HepG2 (cell line): ENCODE measurements around the gene KLHL5. TPM values are rescaled to one million over a fixed set of nuclear protein-coding genes. Genes with fewer than 3 reads are reported as not detected.

Experiments used
- ADNP ChIP-seq: sonication (generic); formaldehyde crosslinking; IDR thresholded peaks from 2 replicates; pipeline ENCODE4 v1.4.0; 2020; ENCODE audit warnings: missing genetic modification reagents
- ATF1 ChIP-seq: IDR thresholded peaks from 2 replicates; pipeline ENCODE4 v1.6.1; 2016; ENCODE audit warnings: mild to moderate bottlenecking, control low read depth
- HIVEP1 ChIP-seq: sonication (generic); formaldehyde crosslinking; IDR thresholded peaks from 2 replicates; pipeline ENCODE4 v1.4.0; 2020; ENCODE audit warnings: mild to moderate bottlenecking, missing genetic modification reagents
- HOXA3 ChIP-seq: sonication (generic); formaldehyde crosslinking; IDR thresholded peaks from 2 replicates; pipeline ENCODE4 v1.5.0; 2020; ENCODE audit warnings: missing genetic modification reagents
- HOXA7 ChIP-seq: sonication (generic); formaldehyde crosslinking; IDR thresholded peaks from 2 replicates; pipeline ENCODE4 v1.8.1; 2022; ENCODE audit warnings: mild to moderate bottlenecking, missing genetic modification reagents, moderate library complexity
- MXD4 ChIP-seq: IDR thresholded peaks from 2 replicates; pipeline ENCODE4 v1.6.1; 2016; ENCODE audit warnings: mild to moderate bottlenecking, missing biosample characterization, missing genetic modification reagents
- NFE2L1 ChIP-seq: sonication (generic); formaldehyde crosslinking; IDR thresholded peaks from 2 replicates; pipeline ENCODE4 v1.4.0; 2020; ENCODE audit warnings: missing genetic modification reagents, mild to moderate bottlenecking, borderline replicate concordance
- NFRKB ChIP-seq: fragments of 450-650 bp; IDR thresholded peaks from 2 replicates; pipeline ENCODE4 v1.6.1; 2017
- PITX1 ChIP-seq: sonication (generic); formaldehyde crosslinking; IDR thresholded peaks from 2 replicates; pipeline ENCODE4 v1.5.1; 2020; ENCODE audit warnings: mild to moderate bottlenecking, missing genetic modification reagents
- SMAD9 ChIP-seq: sonication (generic); formaldehyde crosslinking; IDR thresholded peaks from 2 replicates; pipeline ENCODE4 v1.5.1; 2020; ENCODE audit warnings: mild to moderate bottlenecking, missing genetic modification reagents
- SP2 ChIP-seq: sonication (generic); formaldehyde crosslinking; IDR thresholded peaks from 2 replicates; pipeline ENCODE4 v1.5.1; 2020; ENCODE audit warnings: mild to moderate bottlenecking, missing genetic modification reagents
- TARDBP ChIP-seq: sonication (generic); formaldehyde crosslinking; IDR thresholded peaks from 2 replicates; pipeline ENCODE4 v1.8.0; 2022; ENCODE audit warnings: mild to moderate bottlenecking, missing genetic modification reagents
- ZBTB42 ChIP-seq: sonication (generic); formaldehyde crosslinking; IDR thresholded peaks from 2 replicates; pipeline ENCODE4 v1.5.0; 2020; ENCODE audit warnings: mild to moderate bottlenecking, missing genetic modification reagents
- ZNF10 ChIP-seq: sonication (generic); formaldehyde crosslinking; IDR thresholded peaks from 2 replicates; pipeline ENCODE4 v1.4.0; 2020; ENCODE audit warnings: mild to moderate bottlenecking, low read depth, missing genetic modification reagents, borderline replicate concordance
- ZNF225 ChIP-seq: sonication (generic); formaldehyde crosslinking; IDR thresholded peaks from 2 replicates; pipeline ENCODE4 v1.4.0; 2020; ENCODE audit warnings: mild to moderate bottlenecking, missing genetic modification reagents
- ZNF317 ChIP-seq: sonication (generic); formaldehyde crosslinking; IDR thresholded peaks from 2 replicates; pipeline ENCODE4 v1.5.0; 2020; ENCODE audit warnings: mild to moderate bottlenecking, missing genetic modification reagents
- ZNF546 ChIP-seq: sonication (generic); formaldehyde crosslinking; conservative IDR thresholded peaks from 2 replicates; pipeline ENCODE4 v1.8.1; 2023; ENCODE audit warnings: mild to moderate bottlenecking, missing genetic modification reagents
- ZNF749 ChIP-seq: sonication (generic); formaldehyde crosslinking; IDR thresholded peaks from 2 replicates; pipeline ENCODE4 v1.8.0; 2022; ENCODE audit warnings: mild to moderate bottlenecking, missing genetic modification reagents, moderate library complexity, borderline replicate concordance
- ZNF772 ChIP-seq: sonication (generic); formaldehyde crosslinking; IDR thresholded peaks from 2 replicates; pipeline ENCODE4 v1.5.0; 2020; ENCODE audit warnings: mild to moderate bottlenecking, missing genetic modification reagents
- ZSCAN31 ChIP-seq: sonication (generic); formaldehyde crosslinking; IDR thresholded peaks from 2 replicates; pipeline ENCODE4 v1.5.0; 2020; ENCODE audit warnings: low read depth, mild to moderate bottlenecking, missing genetic modification reagents
- polyA plus RNA-seq, 8 experiments: library from polyadenylated mRNA; depleted of rRNA in 3 of 8; stranded (reverse) in 7 of 8; unstranded in 1 of 8; fragments of >200 nt; fragmentation: Illumina TruSeq in 4 of 8; extraction: Trizol in 4 of 8; gene quantifications; 2 replicates each; pipeline versions ENCODE4 v1.2.1 to v1.2.3, GENCODE V29; 2011 to 2016; ENCODE audit warnings: low read depth in 4 of 8, missing spikeins in 1 of 8, mixed read lengths in 1 of 8; ENCODE audit not compliant: insufficient read depth in 1 of 8
- total RNA-seq, 5 experiments: library from RNA; depleted of rRNA; stranded (reverse); fragments of >200 nt; fragmentation: Illumina TruSeq; extraction: Trizol; gene quantifications; 2 replicates each; pipeline ENCODE4 v1.2.3, GENCODE V29; 2016; ENCODE audit warnings: low read depth in 1 of 5
- TF ChIP-seq, protein P1 (sequence below): sonication (generic); formaldehyde crosslinking; IDR thresholded peaks from 2 replicates; pipeline ENCODE4 v1.5.1; 2020; ENCODE audit warnings: missing genetic modification reagents, mild to moderate bottlenecking, borderline replicate concordance
- TF ChIP-seq, protein P2 (sequence below): sonication (generic); formaldehyde crosslinking; IDR thresholded peaks from 2 replicates; pipeline ENCODE4 v1.4.0; 2020; ENCODE audit warnings: missing genetic modification reagents
- TF ChIP-seq, protein P3 (sequence below), 2 experiments: sonication (generic) in 1 of 2; formaldehyde crosslinking in 1 of 2; IDR thresholded peaks; 2 replicates each; pipeline versions ENCODE4 v1.4.0 to v1.6.1; 2016 to 2020; ENCODE audit warnings: borderline replicate concordance in 1 of 2, low read depth in 1 of 2, mild to moderate bottlenecking in 1 of 2, missing genetic modification reagents in 1 of 2

KLHL5 gene
- total and polyA plus RNA-seq, 2 of the 13 experiments (the other 11 are each of a cell fraction or from before 2014, with no cell fraction given): 36.2 to 38.7 TPM

DNA sequence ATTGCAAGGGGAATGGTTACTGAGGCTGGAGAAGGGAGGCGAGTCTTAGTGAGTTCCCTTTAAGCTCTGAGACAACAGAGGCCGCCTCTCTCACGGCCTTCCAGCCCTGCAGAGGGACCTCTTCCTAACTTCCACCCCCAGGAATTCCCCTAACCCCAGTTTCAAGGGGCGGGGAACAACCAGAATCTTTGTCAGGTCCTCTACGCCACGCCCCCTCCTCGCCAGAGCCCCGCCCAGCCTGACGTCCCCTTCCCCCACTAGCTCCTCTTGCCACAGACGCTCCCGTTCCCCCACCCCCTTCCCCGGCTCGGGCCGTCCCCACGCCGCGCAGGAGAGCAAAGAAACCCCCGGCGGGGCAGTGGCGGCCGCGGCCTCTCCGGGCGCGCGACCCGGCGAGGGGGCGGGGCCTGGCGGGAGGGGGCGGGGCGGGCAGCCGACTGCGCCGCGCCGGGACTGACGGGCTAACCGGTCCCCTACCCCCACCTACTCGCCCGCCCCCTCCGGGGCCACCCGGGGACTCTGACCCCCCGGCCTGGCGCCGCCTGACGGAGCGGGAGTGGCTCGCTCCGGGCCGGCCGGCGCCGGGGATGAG is 17.6 kb upstream of the KLHL5 start (continued):
- TF ChIP-seq, protein P1, sequence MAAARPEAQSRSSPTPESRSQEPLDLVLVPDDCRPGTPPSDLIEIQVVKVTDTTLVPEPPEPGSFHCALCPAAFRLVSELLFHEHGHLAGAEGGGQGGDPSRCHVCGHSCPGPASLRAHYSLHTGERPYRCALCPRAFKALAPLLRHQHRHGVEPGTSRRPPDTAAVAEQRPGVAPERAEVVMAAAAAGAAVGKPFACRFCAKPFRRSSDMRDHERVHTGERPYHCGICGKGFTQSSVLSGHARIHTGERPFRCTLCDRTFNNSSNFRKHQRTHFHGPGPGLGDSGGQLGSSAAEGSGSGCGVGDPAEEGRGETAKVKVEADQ (CRISPR knock-in tag): no peak
- TF ChIP-seq, protein P2, sequence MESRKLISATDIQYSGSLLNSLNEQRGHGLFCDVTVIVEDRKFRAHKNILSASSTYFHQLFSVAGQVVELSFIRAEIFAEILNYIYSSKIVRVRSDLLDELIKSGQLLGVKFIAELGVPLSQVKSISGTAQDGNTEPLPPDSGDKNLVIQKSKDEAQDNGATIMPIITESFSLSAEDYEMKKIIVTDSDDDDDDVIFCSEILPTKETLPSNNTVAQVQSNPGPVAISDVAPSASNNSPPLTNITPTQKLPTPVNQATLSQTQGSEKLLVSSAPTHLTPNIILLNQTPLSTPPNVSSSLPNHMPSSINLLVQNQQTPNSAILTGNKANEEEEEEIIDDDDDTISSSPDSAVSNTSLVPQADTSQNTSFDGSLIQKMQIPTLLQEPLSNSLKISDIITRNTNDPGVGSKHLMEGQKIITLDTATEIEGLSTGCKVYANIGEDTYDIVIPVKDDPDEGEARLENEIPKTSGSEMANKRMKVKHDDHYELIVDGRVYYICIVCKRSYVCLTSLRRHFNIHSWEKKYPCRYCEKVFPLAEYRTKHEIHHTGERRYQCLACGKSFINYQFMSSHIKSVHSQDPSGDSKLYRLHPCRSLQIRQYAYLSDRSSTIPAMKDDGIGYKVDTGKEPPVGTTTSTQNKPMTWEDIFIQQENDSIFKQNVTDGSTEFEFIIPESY (CRISPR knock-in tag): no peak
- TF ChIP-seq MXD4 (CRISPR knock-in tag) (no peak), NFRKB (no peak), ZNF225 (CRISPR knock-in tag) (no peak), ZNF772 (no peak), HOXA7 (CRISPR knock-in tag) (no peak), SP2 (no peak), SMAD9 (CRISPR knock-in tag) (no peak), ZSCAN31 (CRISPR knock-in tag) (peak; percentile 69; the same call in 1 of the 2 replicates), ZNF317 (CRISPR knock-in tag) (no peak), NFE2L1 (CRISPR knock-in tag) (no peak), HIVEP1 (CRISPR knock-in tag) (peak; percentile 35; the same call in 1 of the 2 replicates), PITX1 (CRISPR knock-in tag) (peak; percentile 57; the same call in 1 of the 2 replicates), ADNP (CRISPR knock-in tag) (no peak), ZNF10 (CRISPR knock-in tag) (no peak), TARDBP (CRISPR knock-in tag) (no peak), ZBTB42 (CRISPR knock-in tag) (no peak), ZNF546 (no peak; the same call in 1 of the 2 replicates), ZNF749 (CRISPR knock-in tag) (peak; percentile 53; the same call in 1 of the 2 replicates), HOXA3 (CRISPR knock-in tag) (no peak), ATF1 (CRISPR knock-in tag) (no peak)
- TF ChIP-seq, protein P3, sequence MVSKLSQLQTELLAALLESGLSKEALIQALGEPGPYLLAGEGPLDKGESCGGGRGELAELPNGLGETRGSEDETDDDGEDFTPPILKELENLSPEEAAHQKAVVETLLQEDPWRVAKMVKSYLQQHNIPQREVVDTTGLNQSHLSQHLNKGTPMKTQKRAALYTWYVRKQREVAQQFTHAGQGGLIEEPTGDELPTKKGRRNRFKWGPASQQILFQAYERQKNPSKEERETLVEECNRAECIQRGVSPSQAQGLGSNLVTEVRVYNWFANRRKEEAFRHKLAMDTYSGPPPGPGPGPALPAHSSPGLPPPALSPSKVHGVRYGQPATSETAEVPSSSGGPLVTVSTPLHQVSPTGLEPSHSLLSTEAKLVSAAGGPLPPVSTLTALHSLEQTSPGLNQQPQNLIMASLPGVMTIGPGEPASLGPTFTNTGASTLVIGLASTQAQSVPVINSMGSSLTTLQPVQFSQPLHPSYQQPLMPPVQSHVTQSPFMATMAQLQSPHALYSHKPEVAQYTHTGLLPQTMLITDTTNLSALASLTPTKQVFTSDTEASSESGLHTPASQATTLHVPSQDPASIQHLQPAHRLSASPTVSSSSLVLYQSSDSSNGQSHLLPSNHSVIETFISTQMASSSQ (IDR thresholded peaks at IDR 0.05; ENCODE audit: low read depth): no peak
- TF ChIP-seq, protein P3 (CRISPR knock-in tag; IDR thresholded peaks at IDR 0.05; ENCODE audit: borderline replicate concordance): no peak
